OCI-LY1 (cell line): ENCODE measurements around the gene CORO1C.

Experiments used
- EZH2 ChIP-seq: fragments of 200-600 bp; sonication (generic), shearing (Covaris generic); IDR thresholded peaks from 2 replicates; pipeline ENCODE4 v1.8.0; 2017; ENCODE audit warnings: borderline replicate concordance, mixed run types, mild to moderate bottlenecking, antibody characterized with exemption, low read length, moderate library complexity, mixed read lengths
- TF ChIP-seq, protein P1 (sequence below): fragments of 200-600 bp; sonication (generic), shearing (Covaris generic); IDR thresholded peaks from 2 replicates; pipeline ENCODE4 v1.5.1; 2017; ENCODE audit warnings: mild to moderate bottlenecking, antibody characterized with exemption, low read length, moderate library complexity, mixed read lengths

DNA sequence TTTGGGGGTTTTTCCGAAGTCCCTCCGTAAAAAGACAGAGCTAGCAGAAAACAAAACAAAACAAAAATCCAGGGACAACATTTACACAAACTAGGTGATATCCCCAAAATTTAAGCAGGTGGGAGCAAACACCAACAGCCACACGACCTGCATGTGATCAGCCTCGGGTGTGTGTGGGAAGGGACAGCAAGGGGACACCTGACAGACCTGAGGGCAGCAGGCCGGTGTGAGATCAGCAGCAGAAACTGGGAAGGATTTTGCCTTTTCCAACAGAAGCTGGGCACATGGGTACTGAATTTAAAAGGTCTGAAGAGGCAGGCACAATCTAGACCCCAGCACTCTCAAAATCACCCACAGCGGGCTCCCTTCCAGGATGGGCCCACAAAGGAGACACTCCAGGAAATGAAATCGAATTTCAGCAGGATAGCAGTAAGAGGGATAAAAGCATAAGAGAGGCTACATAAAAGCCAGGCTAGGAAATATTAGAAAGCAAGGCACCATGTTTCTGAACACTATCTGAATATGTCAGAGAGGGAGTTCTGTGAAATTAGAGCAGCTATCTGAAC lies 61.2 kb downstream of the CORO1C start:
- TF ChIP-seq, protein P1, sequence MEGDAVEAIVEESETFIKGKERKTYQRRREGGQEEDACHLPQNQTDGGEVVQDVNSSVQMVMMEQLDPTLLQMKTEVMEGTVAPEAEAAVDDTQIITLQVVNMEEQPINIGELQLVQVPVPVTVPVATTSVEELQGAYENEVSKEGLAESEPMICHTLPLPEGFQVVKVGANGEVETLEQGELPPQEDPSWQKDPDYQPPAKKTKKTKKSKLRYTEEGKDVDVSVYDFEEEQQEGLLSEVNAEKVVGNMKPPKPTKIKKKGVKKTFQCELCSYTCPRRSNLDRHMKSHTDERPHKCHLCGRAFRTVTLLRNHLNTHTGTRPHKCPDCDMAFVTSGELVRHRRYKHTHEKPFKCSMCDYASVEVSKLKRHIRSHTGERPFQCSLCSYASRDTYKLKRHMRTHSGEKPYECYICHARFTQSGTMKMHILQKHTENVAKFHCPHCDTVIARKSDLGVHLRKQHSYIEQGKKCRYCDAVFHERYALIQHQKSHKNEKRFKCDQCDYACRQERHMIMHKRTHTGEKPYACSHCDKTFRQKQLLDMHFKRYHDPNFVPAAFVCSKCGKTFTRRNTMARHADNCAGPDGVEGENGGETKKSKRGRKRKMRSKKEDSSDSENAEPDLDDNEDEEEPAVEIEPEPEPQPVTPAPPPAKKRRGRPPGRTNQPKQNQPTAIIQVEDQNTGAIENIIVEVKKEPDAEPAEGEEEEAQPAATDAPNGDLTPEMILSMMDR: no peak
- TF ChIP-seq EZH2: no peak
